ENCODE measurements around the gene FAM20B.

- no peak for TF ChIP-seq CTCF (IDR thresholded peaks at IDR 0.05; ENCODE audit: low read depth, low read length, missing input control)
- no peak for TF ChIP-seq SP1 (IDR thresholded peaks at IDR 0.05)
- no peak for TF ChIP-seq REST (IDR thresholded peaks at IDR 0.05)
- TF ChIP-seq YY1 (IDR thresholded peaks at IDR 0.05) = no peak
- no peak for TF ChIP-seq GABPA (IDR thresholded peaks at IDR 0.05 in 1 of 2, conservative IDR thresholded peaks at IDR 0.05 in 1 of 2)
- no peak for TF ChIP-seq ATF3 (IDR thresholded peaks at IDR 0.05)
- TF ChIP-seq MAX (IDR thresholded peaks at IDR 0.05) = no peak
- no peak for TF ChIP-seq NR2F2 (IDR thresholded peaks at IDR 0.05)
Observed at GRCh38 chr1:179077396-179077795, 51.7 kb downstream of the FAM20B start.

Measured in liver (tissue), 3 donors.